Right lobe of liver (tissue), 4 donors: Measurements from ENCODE around the gene IGLL5.

Experiments used
- POLR2A ChIP-seq: fragments of 450-650 bp; IDR thresholded peaks from one replicate; pipeline ENCODE4 v1.6.1; 2017; ENCODE audit warnings: antibody characterized with exemption, mild to moderate bottlenecking
- TF ChIP-seq, protein P1 (sequence below), 4 donors: fragments of 200-600 bp in 3 of 4; fragments of 450-650 bp in 1 of 4; IDR thresholded peaks; one replicate each; pipeline versions ENCODE4 v1.5.1 to v1.8.0; 2016 to 2022; ENCODE audit warnings: antibody characterized with exemption in 4 of 4, mild to moderate bottlenecking in 2 of 4
- donor health status: DM: no; HTN: no; CAD: no.
- donor health status: DM: no; HTN: no; CAD: no.
- donor health status: DM: no; HTN: yes; CAD: no.

DNA sequence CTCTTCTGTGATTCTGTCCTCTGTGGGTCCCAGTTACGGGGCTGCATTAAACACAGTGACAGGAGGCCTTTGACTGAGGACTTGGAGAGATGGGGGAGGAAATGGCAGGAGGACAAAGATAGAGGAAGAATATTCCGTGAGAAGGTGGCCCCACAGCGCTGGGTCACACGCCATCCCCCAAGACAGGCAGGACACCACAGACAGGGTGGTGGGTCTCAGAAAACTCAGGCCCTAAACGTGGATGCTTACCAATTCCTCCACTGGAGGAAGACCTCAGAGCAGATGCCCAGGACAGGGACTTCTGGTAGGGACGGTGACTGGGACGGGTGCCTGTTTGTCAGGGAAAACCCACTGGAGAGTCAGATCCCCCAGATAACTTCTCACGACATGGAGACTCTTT, 34.0 kb downstream of the IGLL5 start:
- no peak for TF ChIP-seq POLR2A
- TF ChIP-seq, protein P1, sequence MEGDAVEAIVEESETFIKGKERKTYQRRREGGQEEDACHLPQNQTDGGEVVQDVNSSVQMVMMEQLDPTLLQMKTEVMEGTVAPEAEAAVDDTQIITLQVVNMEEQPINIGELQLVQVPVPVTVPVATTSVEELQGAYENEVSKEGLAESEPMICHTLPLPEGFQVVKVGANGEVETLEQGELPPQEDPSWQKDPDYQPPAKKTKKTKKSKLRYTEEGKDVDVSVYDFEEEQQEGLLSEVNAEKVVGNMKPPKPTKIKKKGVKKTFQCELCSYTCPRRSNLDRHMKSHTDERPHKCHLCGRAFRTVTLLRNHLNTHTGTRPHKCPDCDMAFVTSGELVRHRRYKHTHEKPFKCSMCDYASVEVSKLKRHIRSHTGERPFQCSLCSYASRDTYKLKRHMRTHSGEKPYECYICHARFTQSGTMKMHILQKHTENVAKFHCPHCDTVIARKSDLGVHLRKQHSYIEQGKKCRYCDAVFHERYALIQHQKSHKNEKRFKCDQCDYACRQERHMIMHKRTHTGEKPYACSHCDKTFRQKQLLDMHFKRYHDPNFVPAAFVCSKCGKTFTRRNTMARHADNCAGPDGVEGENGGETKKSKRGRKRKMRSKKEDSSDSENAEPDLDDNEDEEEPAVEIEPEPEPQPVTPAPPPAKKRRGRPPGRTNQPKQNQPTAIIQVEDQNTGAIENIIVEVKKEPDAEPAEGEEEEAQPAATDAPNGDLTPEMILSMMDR (IDR thresholded peaks at IDR 0.05) = no peak
